HEK293T (cell line): ENCODE data around the gene RDH16.

Source experiments
- BHLHE40 ChIP-seq: fragments of 450-650 bp; IDR thresholded peaks from 2 replicates; pipeline ENCODE4 v1.6.1; 2016; ENCODE audit warnings: mild to moderate bottlenecking, moderate library complexity, borderline replicate concordance
- FOXK2 ChIP-seq: fragments of 450-650 bp; IDR thresholded peaks from 2 replicates; pipeline ENCODE4 v1.6.1; 2016; ENCODE audit warnings: mild to moderate bottlenecking
- FOXM1 ChIP-seq: fragments of 450-650 bp; IDR thresholded peaks from 2 replicates; pipeline ENCODE4 v1.6.1; 2017; ENCODE audit warnings: mild to moderate bottlenecking, borderline replicate concordance
- HDGF ChIP-seq: fragments of 450-650 bp; IDR thresholded peaks from 2 replicates; pipeline ENCODE4 v1.6.1; 2017; ENCODE audit warnings: antibody characterized with exemption, borderline replicate concordance
- L3MBTL2 ChIP-seq: fragments of 450-650 bp; conservative IDR thresholded peaks from 2 replicates; pipeline ENCODE4 v1.6.1; 2016; ENCODE audit warnings: mild to moderate bottlenecking
- SP1 ChIP-seq: fragments of 450-650 bp; IDR thresholded peaks from 2 replicates; pipeline ENCODE4 v1.6.1; 2017
- SUZ12 ChIP-seq: fragments of 450-650 bp; IDR thresholded peaks from 2 replicates; pipeline ENCODE4 v1.6.1; 2016; ENCODE audit warnings: mild to moderate bottlenecking
- TARDBP ChIP-seq: fragments of 450-650 bp; IDR thresholded peaks from 2 replicates; pipeline ENCODE4 v1.6.1; 2016
- ZNF384 ChIP-seq: fragments of 450-650 bp; IDR thresholded peaks from 2 replicates; pipeline ENCODE4 v1.6.1; 2016

DNA sequence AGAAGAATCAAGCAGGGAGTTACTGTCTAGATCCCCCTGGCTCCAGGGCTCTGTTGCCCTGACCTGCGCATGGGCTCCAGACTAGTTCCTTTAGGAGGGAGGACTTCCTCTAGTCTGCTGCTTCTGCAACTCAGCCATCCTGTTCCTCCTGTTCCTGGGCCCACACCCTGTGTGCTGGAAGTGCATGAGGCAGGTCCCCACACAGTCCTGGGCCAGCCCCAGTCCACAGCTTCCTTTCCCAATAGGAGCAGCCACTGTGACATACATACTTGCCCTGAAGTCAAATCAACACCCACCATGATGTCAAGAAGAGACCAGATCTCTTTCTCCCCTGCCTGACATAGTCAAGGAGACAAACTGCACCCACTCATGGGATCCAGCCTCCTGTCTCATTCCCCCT, 24.5 kb downstream of the RDH16 start:
- no peak for TF ChIP-seq L3MBTL2
- TF ChIP-seq SP1 = no peak
- TF ChIP-seq TARDBP = no peak
- no peak for TF ChIP-seq FOXM1
- no peak for TF ChIP-seq HDGF
- TF ChIP-seq FOXK2 = no peak
- TF ChIP-seq BHLHE40 = no peak
- no peak for TF ChIP-seq SUZ12
- TF ChIP-seq ZNF384 = no peak
